K562 (cell line): ENCODE data around the gene GH2. TPM values are rescaled to one million over a fixed set of nuclear protein-coding genes. Genes with fewer than 3 reads are reported as not detected.
A peak's percentile ranks its signal among the peaks of the same experiment; 100 is the strongest.
"Not testable (repeated sequence)": the region's sequence is repeated elsewhere in the genome, so short reads cannot be mapped to it uniquely, and the experiment has no call there.

ENCODE experiments used
- ATAC-seq: fragments of 200-7000 bp; cut with Tn5 transposase; 3 replicates; pipeline ENCODE4 v1.9.1; 2020; ENCODE audit warnings: moderate library complexity
- BruUV-seq: library from RNA; stranded (reverse); fragments of 400-500 nt; replicated peaks from 2 replicates; lab custom pipeline; 2021; lab: Mats Ljungman, UMichigan
- CTCF ChIA-PET: fragments of 300-600 bp; formaldehyde crosslinking; extraction: SDS; loops from one replicate; lab custom pipeline; 2021; ENCODE audit warnings: low intra/inter-chr PET ratio; lab: Yijun Ruan, JAX
- POLR2A ChIA-PET: fragments of 300-600, 350-650 bp; sonication (Branson Sonifier 250); formaldehyde crosslinking; extraction: SDS; loops from one replicate; lab custom pipeline; 2021; ENCODE audit warnings: antibody characterized with exemption, inconsistent platforms; lab: Yijun Ruan, JAX
- DNase-seq, 4 experiments: peaks; one replicate each; pipeline versions ENCODE4 v3.0.0 to v3.0.0-alpha.2; 2011 to 2018; ENCODE audit warnings: low spot score in 3 of 4, mixed read lengths in 3 of 4; ENCODE audit errors: extremely low read depth in 1 of 4
- FAIRE-seq: peaks from 2 replicates; lab custom pipeline; 2011; peaks lifted over from hg19 to GRCh38; lab: Jason Lieb, UNC
- H2AFZ ChIP-seq: 2 replicates; pipeline ENCODE4 v1.6.0; 2011; ENCODE audit warnings: low read depth, low read length, control low read depth, inconsistent platforms
- H3K27ac ChIP-seq: fragments of 200-600 bp; 3 replicates; pipeline ENCODE4 v1.8.0; 2011; ENCODE audit warnings: low read depth, mild to moderate bottlenecking, control low read depth, inconsistent platforms, low read length, moderate library complexity, mixed read lengths; ENCODE audit errors: extremely low read depth
- H3K27me3 ChIP-seq, 2 experiments: fragments of 300-600 bp in 1 of 2; 2 replicates in 1 of 2; 3 replicates in 1 of 2; pipeline versions ENCODE4 v1.6.0 to v1.8.0; 2011; ENCODE audit warnings: inconsistent platforms in 2 of 2, low read length in 2 of 2, mild to moderate bottlenecking in 1 of 2, mixed read lengths in 1 of 2, moderate library complexity in 1 of 2; ENCODE audit not compliant: control insufficient read depth in 2 of 2, insufficient read depth in 2 of 2
- H3K36me3 ChIP-seq: fragments of 300-600 bp; 3 replicates; pipeline ENCODE4 v1.8.0; 2011; ENCODE audit warnings: mild to moderate bottlenecking, low read length, inconsistent platforms; ENCODE audit not compliant: control insufficient read depth, insufficient read depth
- H3K4me1 ChIP-seq, 2 experiments: fragments of 200-600 bp in 1 of 2; replicated peaks in 1 of 2; 2 replicates in 1 of 2; 3 replicates in 1 of 2; pipeline versions ENCODE4 v1.5.1 to v1.8.0; 2011; ENCODE audit warnings: inconsistent platforms in 2 of 2, low read length in 2 of 2, mild to moderate bottlenecking in 1 of 2, mixed read lengths in 1 of 2, moderate library complexity in 1 of 2; ENCODE audit not compliant: control insufficient read depth in 2 of 2, insufficient read depth in 2 of 2
- H3K4me2 ChIP-seq: 2 replicates; pipeline ENCODE4 v1.6.1; 2011; ENCODE audit warnings: low read length, control low read depth, inconsistent platforms, mixed read lengths; ENCODE audit not compliant: insufficient read depth
- H3K4me3 ChIP-seq: fragments of 200-600 bp; sonication (generic), shearing (Covaris generic); 2 replicates; pipeline ENCODE4 v1.5.1; 2016; ENCODE audit warnings: control low read depth, inconsistent platforms
- H3K79me2 ChIP-seq: fragments of 200-600 bp; 3 replicates; pipeline ENCODE4 v1.8.0; 2011; ENCODE audit warnings: low read length, inconsistent platforms; ENCODE audit not compliant: control insufficient read depth, insufficient read depth
- H3K9ac ChIP-seq, 2 experiments: 2 replicates each; pipeline versions ENCODE4 v1.6.0 to v1.6.1; 2011; ENCODE audit warnings: low read depth in 2 of 2, low read length in 2 of 2, control low read depth in 1 of 2, inconsistent platforms in 1 of 2, mild to moderate bottlenecking in 1 of 2, mixed read lengths in 1 of 2; ENCODE audit not compliant: insufficient read depth in 1 of 2
- H3K9me1 ChIP-seq: one replicate; pipeline ENCODE4 v1.6.0; 2011; ENCODE audit warnings: inconsistent platforms, mild to moderate bottlenecking, low read length, moderate library complexity; ENCODE audit not compliant: control insufficient read depth, insufficient read depth
- H3K9me3 ChIP-seq: replicated peaks from 2 replicates; pipeline ENCODE4 v1.5.1; 2011; ENCODE audit warnings: low read depth, low read length, inconsistent platforms; ENCODE audit not compliant: control insufficient read depth, insufficient read depth
- H4K20me1 ChIP-seq: replicated peaks from 2 replicates; pipeline ENCODE4 v1.6.1; 2011; ENCODE audit warnings: low read length, inconsistent platforms, mixed read lengths; ENCODE audit not compliant: control insufficient read depth, insufficient read depth
- RFX1 ChIP-seq: fragments of 450-650 bp; IDR thresholded peaks from 2 replicates; pipeline ENCODE4 v1.6.1; 2016; ENCODE audit warnings: mild to moderate bottlenecking, moderate library complexity
- WGBS: fragments of 100-300 bp; shearing (Covaris generic); methylation state at CpG from one replicate; pipeline ENCODE4 v1.1.6; 2016; ENCODE audit warnings: low coverage, mixed read lengths; ENCODE audit not compliant: insufficient coverage; ENCODE audit errors: missing lambda C conversion rate; 5-methylcytosine and 5-hydroxymethylcytosine counted together
- in situ Hi-C: fragments of 300-500 bp; cut with MboI; formaldehyde crosslinking; loops from 4 replicates; pipeline ENCODE4 v1.15.0; 2018; ENCODE audit warnings: inconsistent platforms, mixed read lengths
- intact Hi-C: fragments of 100-400 bp; cut with micrococcal nuclease; formaldehyde crosslinking; loops from 2 replicates; pipeline ENCODE4 v1.14.2; 2022
- polyA plus RNA-seq, 8 experiments: library from polyadenylated mRNA; depleted of rRNA in 4 of 8; stranded (reverse) in 5 of 8; unstranded in 3 of 8; fragments of >200 nt; fragmentation: Nextera tagmentation in 2 of 8; fragmentation: Illumina TruSeq in 1 of 8; extraction: Ambion mirVana in 2 of 8; extraction: Trizol in 1 of 8; gene quantifications; 2 replicates each; pipeline versions ENCODE4 v1.2.1 to v1.2.3, GENCODE V29; 2011 to 2014; ENCODE audit warnings: inconsistent platforms in 1 of 8, missing spikeins in 1 of 8
- total RNA-seq, 7 experiments: library from RNA; depleted of rRNA in 6 of 7; stranded (reverse); fragments of >200 nt in 6 of 7; fragmentation: Illumina TruSeq in 2 of 7; extraction: Trizol in 2 of 7; gene quantifications; 2 replicates each; pipeline versions ENCODE4 v1.2.1 to v1.2.3, GENCODE V29; 2011 to 2021; ENCODE audit warnings: low replicate concordance in 1 of 7

Gene GH2
- total and polyA plus RNA-seq, 9 of the 15 experiments (the other 6 are each of a cell fraction or from before 2014, with no cell fraction given) = not detected

DNA sequence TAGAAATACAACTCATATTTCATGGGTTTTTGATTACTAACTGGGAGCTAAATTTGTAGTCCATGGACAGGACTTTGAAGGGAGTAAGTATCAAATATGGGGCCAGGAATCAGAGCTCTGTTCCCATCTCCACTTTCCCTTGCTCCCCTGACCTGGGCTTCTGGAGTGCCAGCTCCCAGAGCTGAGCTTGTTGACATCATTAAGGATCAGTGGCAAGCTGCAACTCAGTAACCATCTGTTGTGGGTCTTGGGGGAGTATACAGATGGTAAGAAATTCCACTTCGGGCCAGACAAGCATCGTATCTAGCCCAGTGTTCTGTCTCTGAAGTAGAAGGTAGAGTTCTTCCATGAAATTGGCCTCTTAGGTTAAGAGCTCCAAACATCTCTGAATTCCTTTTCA lies 20.2 kb upstream of the GH2 start:
- H3K79me2 ChIP-seq, H3K27ac ChIP-seq, ATAC-seq, H3K9ac ChIP-seq, FAIRE-seq, BruUV-seq, H3K36me3 ChIP-seq, DNase-seq, H3K9me3 ChIP-seq, H2AFZ ChIP-seq, H3K9me1 ChIP-seq, in situ Hi-C loops, H3K4me1 ChIP-seq, H3K4me2 ChIP-seq, H4K20me1 ChIP-seq, H3K4me3 ChIP-seq: not testable (repeated sequence)
- WGBS = 0% methylated on average over 2 of the region's 2 CpGs
- intact Hi-C loops = loop anchor here (10.0 kb wide), 1 partner anchor 513 kb away; no protein-coding TSS in a partner anchor
- CTCF ChIA-PET = interaction anchor here (0.6 kb wide), 1 partner anchor 380 kb away, joined by 3 read pairs; no protein-coding TSS in a partner anchor
- POLR2A ChIA-PET = interaction anchor here (1.1 kb wide), 1 partner anchor 9 kb away, joined by 3 read pairs; no protein-coding TSS in a partner anchor
- peaks cover 0 to 22% of the 10 kb centered on the region in 2 experiments; a peak in 4 of 5 replicates for H3K27me3 ChIP-seq

DNA sequence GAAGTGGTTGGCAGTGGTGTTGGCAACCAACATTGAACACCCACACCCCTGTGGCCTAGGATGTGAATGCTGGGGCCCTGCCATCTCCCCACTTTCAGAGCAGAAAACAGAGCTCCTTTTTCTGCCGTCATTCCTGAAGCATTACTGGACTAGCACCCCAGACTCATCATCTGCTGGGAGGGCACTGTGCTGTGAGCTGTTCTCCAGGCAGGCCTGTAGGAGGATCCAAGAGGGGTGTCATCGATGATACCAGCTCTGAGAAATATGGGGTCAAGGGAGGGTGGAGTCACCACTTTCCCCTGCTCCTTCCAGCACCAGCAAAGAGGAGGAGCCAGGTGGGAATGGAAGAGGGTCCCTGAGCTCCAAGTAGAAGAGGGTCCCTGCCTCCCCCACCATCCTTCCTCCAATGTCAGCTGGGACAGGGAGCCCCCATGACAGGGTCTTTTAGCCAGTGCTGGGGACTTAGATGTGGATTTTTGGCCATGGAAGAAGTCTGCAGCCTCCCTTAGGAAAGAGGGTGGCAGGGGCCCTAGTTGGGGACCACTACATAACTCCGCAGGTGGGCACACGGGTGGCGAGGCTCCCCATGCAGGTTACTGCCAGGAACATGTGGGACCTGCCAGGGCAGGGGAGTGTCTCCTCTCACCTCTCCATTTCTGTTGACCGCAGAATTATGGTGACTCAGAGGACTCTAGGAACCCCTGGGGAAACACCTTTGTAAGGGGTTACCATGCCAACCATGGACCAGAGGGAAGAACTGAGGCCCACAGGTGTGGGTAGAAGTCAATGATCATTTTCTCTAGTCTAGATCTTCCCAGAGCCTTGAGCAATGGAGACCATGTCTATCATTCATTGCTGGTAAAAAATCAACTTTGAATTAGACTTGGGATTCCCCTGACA lies 17.4 kb upstream of the GH2 start:
- in situ Hi-C loops, H3K36me3 ChIP-seq, FAIRE-seq, H3K27ac ChIP-seq, H2AFZ ChIP-seq, CTCF ChIA-PET, H3K4me1 ChIP-seq, DNase-seq, intact Hi-C loops, H3K79me2 ChIP-seq, H3K9me1 ChIP-seq, H3K4me2 ChIP-seq, H3K4me3 ChIP-seq, H3K9ac ChIP-seq, H4K20me1 ChIP-seq, H3K9me3 ChIP-seq, BruUV-seq: not testable (repeated sequence)
- ATAC-seq = peak; percentile 26; the same call in 1 of the 3 replicates
- WGBS = 8% methylated on average over 5 of the region's 6 CpGs
- peaks cover 0 to 22% of the 10 kb centered on the region in 2 experiments; a peak in 4 of 5 replicates for H3K27me3 ChIP-seq
- POLR2A ChIA-PET = interaction anchor here (1.7 kb wide), 1 partner anchor 18 kb away, joined by 5 read pairs; the partner anchor contains the start of gene GH2
- TF ChIP-seq RFX1 = peak; percentile 43

DNA sequence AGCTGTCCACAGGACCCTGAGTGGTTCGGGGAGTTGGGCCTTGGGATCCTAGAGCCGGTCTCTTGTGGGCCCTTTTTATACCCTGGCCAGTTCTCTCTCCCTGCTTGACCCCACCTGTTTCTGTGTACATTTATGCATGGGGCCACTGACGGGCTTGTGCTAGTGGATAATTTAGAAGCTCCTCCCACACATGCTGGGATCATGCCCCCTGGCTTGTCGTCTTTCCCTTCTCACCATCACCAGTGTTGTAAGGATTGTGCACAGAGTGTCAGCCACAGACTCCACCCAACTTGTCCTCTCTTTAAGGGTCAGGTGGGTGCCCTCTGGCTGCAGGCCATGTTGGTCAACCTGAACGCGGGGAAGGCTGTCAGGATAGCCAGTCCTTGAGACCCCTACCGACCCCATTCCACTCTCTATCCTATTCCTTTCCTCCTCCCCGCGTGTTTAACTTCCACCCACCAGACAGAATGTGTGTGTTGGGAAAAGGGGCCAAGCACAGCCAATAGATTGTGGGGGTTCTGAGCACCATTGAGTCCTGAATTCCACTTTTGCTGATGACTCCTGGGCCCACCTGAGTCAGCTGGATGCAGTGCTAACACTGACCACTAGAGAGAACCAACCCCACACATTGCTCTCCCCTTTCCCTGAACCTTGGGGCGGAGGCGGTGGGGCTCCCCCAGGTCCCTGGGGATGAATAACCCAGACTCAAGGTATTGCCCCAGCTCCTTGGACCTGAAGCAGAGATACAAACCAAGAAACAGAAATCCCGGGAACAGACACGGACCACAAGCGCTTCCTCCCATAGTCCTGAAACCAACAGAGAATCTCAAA lies 15.0 kb upstream of the GH2 start, which contains the start of gene CSH1:
Gene CSH1, minus strand, starts transcription at position 51 of the 831 bp plus-strand sequence. CDS start 63 bp downstream, outside the sequence.
- DNase-seq, H4K20me1 ChIP-seq, H3K79me2 ChIP-seq, H3K4me2 ChIP-seq, H3K9ac ChIP-seq, intact Hi-C loops, H3K36me3 ChIP-seq, BruUV-seq, in situ Hi-C loops, H3K4me3 ChIP-seq, H3K9me1 ChIP-seq, CTCF ChIA-PET, H3K4me1 ChIP-seq, H3K9me3 ChIP-seq, H3K27ac ChIP-seq, H2AFZ ChIP-seq: not testable (repeated sequence)
- H3K27me3 ChIP-seq = peaks cover 0 to 14% of the 10 kb centered on the region in 2 experiments; a peak in 3 of 5 replicates
- POLR2A ChIA-PET = interaction anchor here (0.7 kb wide), 1 partner anchor 397 kb away, joined by 3 read pairs; no protein-coding TSS in a partner anchor
- 0% methylated on average over 1 of the region's 14 CpGs for WGBS
- ATAC-seq (peak; percentile 84), FAIRE-seq (peak; percentile 83)
